ENCODE data around the gene EAF2.

EAF2 gene

GRCh38 chr3:121926380-121926779, 91.4 kb downstream of the EAF2 start:
- Histone ChIP-seq H4K5ac (ENCODE audit: low read length) (no peak overlapping the region), H3K79me1 (ENCODE audit: low read length) (no peaks in the 10 kb centered on the region), H3K56ac (ENCODE audit: low read length) (no peak overlapping the region), H2AK5ac (ENCODE audit: low read length) (no peak overlapping the region), H3K27me3 (ENCODE audit: insufficient read depth, low read length, poor library complexity) (no peaks in the 10 kb centered on the region), H2BK5ac (ENCODE audit: low read length) (no peak overlapping the region), H2BK120ac (ENCODE audit: low read depth, low read length) (no peak overlapping the region), H3K79me2 (ENCODE audit: control insufficient read depth, insufficient read depth, low read length) (no peaks in the 10 kb centered on the region), H4K8ac (ENCODE audit: low read depth, low read length) (no peak overlapping the region), H3K4ac (ENCODE audit: low read depth, low read length) (no peak overlapping the region), H2BK15ac (replicated peaks; ENCODE audit: low read depth) (no peak overlapping the region), H3K36me3 (ENCODE audit: control insufficient read depth, insufficient read depth, low read length) (no peaks in the 10 kb centered on the region), H3K4me1 (ENCODE audit: control insufficient read depth, low read depth, low read length) (peaks cover 5% of the 10 kb centered on the region), H3K4me2 (ENCODE audit: low read length) (no peak overlapping the region), H3K27ac (ENCODE audit: low read depth, low read length) (no peak overlapping the region), H3K18ac (ENCODE audit: low read length) (no peak overlapping the region), H3K23ac (ENCODE audit: low read length) (no peak overlapping the region), H3K9ac (ENCODE audit: low read length) (no peak overlapping the region), H3K4me3 (ENCODE audit: low read length) (no peak overlapping the region)
- WGBS (ENCODE audit: extremely low coverage, insufficient coverage, low lambda C conversion rate) = no CpG with 5 or more reads among the region's 1 CpG
- no peak for DNase-seq
